Measurements from ENCODE around the gene TMEM132D. TPM values are rescaled to one million over a fixed set of nuclear protein-coding genes. Genes with fewer than 3 reads are reported as not detected.

TMEM132D gene
- polyA plus RNA-seq, 1 experiment = 0.02 TPM

GRCh38 chr12:129727100-129727499 lies 176.7 kb downstream of the TMEM132D start:
- no peak for TF ChIP-seq CTCF (IDR thresholded peaks at IDR 0.05; ENCODE audit: insufficient read depth, low read depth, low read length)
- CTCF ChIA-PET = no interaction called here
- Histone ChIP-seq H3K36me3 (ENCODE audit: control insufficient read depth, insufficient read depth, low read length) (no peaks in the 10 kb centered on the region), H3K4me3 (ENCODE audit: low read depth, low read length) (no peak overlapping the region), H3K27me3 (ENCODE audit: control insufficient read depth, insufficient read depth, low read length) (no peaks in the 10 kb centered on the region)
- DNase-seq (ENCODE audit: low read depth) = no peak
- POLR2A ChIA-PET = no interaction called here

- ChIA-PET POLR2A (no interaction called here), CTCF (no interaction called here)
- no peak for TF ChIP-seq CTCF (IDR thresholded peaks at IDR 0.05; ENCODE audit: insufficient read depth, low read depth, low read length)
- Histone ChIP-seq H3K27me3 (ENCODE audit: control insufficient read depth, insufficient read depth, low read length) (no peaks in the 10 kb centered on the region), H3K36me3 (ENCODE audit: control insufficient read depth, insufficient read depth, low read length) (no peaks in the 10 kb centered on the region), H3K4me3 (ENCODE audit: low read depth, low read length) (no peak overlapping the region)
- no peak for DNase-seq (ENCODE audit: low read depth)
Observed at GRCh38 chr12:129723260-129723659, 180.6 kb downstream of the TMEM132D start.

GRCh38 chr12:129720618-129721017 lies 183.2 kb downstream of the TMEM132D start:
- POLR2A ChIA-PET = no interaction called here
- H3K27me3 ChIP-seq (ENCODE audit: control insufficient read depth, insufficient read depth, low read length) = no peaks in the 10 kb centered on the region
- no peaks in the 10 kb centered on the region for H3K36me3 ChIP-seq (ENCODE audit: control insufficient read depth, insufficient read depth, low read length)
- CTCF ChIA-PET = no interaction called here
- no peak for DNase-seq (ENCODE audit: low read depth)
- TF ChIP-seq CTCF (IDR thresholded peaks at IDR 0.05; ENCODE audit: insufficient read depth, low read depth, low read length) = no peak
- no peak overlapping the region for H3K4me3 ChIP-seq (ENCODE audit: low read depth, low read length)

- no peak for TF ChIP-seq CTCF (IDR thresholded peaks at IDR 0.05; ENCODE audit: insufficient read depth, low read depth, low read length)
- Histone ChIP-seq H3K27me3 (ENCODE audit: control insufficient read depth, insufficient read depth, low read length) (no peaks in the 10 kb centered on the region), H3K4me3 (ENCODE audit: low read depth, low read length) (no peak overlapping the region), H3K36me3 (ENCODE audit: control insufficient read depth, insufficient read depth, low read length) (no peaks in the 10 kb centered on the region)
- CTCF ChIA-PET = no interaction called here
- DNase-seq (ENCODE audit: low read depth) = no peak
- POLR2A ChIA-PET = no interaction called here
Observed at GRCh38 chr12:129719416-129719815, 184.4 kb downstream of the TMEM132D start.

- Histone ChIP-seq H3K36me3 (ENCODE audit: control insufficient read depth, insufficient read depth, low read length) (no peaks in the 10 kb centered on the region), H3K4me3 (ENCODE audit: low read depth, low read length) (no peak overlapping the region), H3K27me3 (ENCODE audit: control insufficient read depth, insufficient read depth, low read length) (no peaks in the 10 kb centered on the region)
- CTCF ChIA-PET = no interaction called here
- TF ChIP-seq CTCF (IDR thresholded peaks at IDR 0.05; ENCODE audit: insufficient read depth, low read depth, low read length) = no peak
- no peak for DNase-seq (ENCODE audit: low read depth)
- POLR2A ChIA-PET = no interaction called here
Observed at GRCh38 chr12:129717438-129717837, 186.4 kb downstream of the TMEM132D start.
